ENCODE results near the gene PRKG2.

Gene PRKG2

DNA sequence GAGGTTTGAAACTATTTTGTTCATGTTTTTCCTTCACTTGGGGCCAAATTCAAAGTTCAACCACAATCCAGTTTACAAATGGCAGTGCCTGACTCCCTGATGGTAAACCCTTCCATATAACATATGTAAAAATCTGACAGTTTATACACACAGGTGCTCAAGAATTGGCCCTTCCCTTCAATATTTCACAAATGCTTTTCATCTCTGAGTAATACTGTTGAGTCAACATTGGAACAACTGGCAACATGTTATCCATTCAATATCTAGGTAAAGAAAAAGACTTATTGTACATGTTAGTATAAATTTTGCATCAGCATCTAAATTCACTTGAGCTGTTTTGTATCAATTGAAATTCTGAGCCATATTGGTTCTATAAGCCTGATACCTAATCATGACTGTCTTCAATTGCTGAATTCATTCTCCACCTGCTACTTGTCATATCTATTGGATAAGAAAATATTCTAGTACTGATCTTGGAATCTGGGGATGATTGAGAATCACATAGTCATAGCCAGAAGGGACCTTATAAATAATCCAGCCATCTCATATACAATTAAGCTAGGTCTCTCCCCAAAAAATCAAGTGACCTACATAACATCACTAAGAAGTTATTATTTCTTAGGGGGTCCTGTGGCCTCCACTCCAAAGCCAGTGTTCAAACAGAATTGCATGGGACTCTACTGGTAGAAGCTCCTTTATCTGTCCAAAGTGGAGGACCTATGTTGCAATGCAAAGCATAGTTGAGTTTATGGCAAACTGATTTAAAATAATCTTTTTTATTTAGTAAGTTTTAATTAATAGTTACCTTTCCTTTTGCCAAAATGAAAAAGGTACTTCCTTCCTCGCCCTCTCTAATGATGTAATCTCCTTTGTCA is 61.9 kb downstream of the PRKG2 start:
- no peak for DNase-seq

- DNase-seq = no peak
Measured at GRCh38 chr4:81149976-81150375, 65.0 kb downstream of the PRKG2 start.

- DNase-seq = no peak
Measured at GRCh38 chr4:81148576-81148975, 66.4 kb downstream of the PRKG2 start.

- DNase-seq = no peak
Measured at GRCh38 chr4:81146466-81146865, 68.6 kb downstream of the PRKG2 start.

GRCh38 chr4:81143183-81143582 is 71.8 kb downstream of the PRKG2 start:
- DNase-seq = no peak

GRCh38 chr4:81142744-81143143 is 72.3 kb downstream of the PRKG2 start:
- DNase-seq = no peak

DNA sequence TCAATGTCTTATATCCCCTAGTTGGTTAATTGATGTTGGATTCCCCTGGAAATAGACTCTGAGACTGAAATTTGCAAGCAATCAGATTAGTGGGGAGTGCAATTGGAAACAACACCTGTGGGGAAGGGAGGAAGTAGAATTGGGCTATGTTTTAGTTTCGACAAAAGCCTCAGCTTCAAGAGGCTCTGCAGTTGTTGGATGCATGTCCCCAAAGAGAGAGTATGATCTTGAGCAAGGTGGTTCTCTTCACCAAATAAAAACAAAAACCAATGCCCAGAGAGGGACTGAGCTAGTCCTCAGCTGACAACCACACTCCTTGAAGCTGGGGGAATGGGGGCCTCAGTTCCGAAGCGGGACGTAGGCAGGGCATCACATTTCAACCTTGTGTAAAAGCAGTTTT is 77.1 kb downstream of the PRKG2 start:
- DNase-seq = no peak

- DNase-seq = no peak
Measured at GRCh38 chr4:81137446-81137845, 77.6 kb downstream of the PRKG2 start.

GRCh38 chr4:81136161-81136905 is 78.7 kb downstream of the PRKG2 start:
- no peak for DNase-seq

GRCh38 chr4:81135501-81135900 is 79.5 kb downstream of the PRKG2 start:
- peak in 1 of 3 donors; percentile 3 for DNase-seq

DNA sequence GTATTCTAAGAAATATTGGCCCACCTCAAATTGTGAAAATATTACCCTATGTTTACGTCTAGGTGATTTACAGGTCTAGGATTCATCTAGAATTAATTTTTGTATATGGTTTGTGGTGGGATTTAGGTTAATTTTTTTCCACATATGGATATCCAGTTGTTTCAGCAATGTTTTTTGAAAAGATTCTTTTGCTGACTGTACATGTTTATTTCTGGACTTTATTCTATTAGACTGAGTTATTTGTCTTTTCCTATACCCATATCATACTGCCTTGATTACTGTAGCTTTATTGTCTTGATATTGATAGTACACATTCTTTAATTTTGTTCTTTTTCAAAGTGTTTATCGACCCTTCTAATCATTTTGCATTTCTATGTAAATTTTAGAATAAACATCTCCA is 83.5 kb downstream of the PRKG2 start:
- no peak for DNase-seq

DNA sequence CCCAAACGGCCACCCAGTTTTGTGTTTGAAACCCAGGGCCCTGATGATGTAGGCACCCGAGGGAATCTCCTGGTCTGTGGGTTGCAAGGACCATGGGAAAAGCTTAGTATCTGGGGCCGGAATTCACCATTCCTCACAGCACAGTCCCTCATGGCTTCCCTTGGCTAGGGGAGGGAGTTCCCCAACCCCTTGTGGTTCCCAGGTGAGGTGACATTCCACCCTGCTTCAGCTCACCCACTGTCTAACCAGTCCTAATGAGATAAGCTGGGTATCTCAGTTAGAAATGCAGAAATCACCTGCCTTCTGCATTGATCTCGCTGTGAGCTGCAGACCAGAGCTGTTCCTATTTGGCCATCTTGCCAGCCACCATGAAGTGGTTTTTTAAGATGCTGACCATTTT is 84.0 kb downstream of the PRKG2 start:
- no peak for DNase-seq

GRCh38 chr4:81130569-81130968 is 84.5 kb downstream of the PRKG2 start:
- no peak for DNase-seq

- peak; percentile 36 to 59 (median 43) for DNase-seq
Measured at GRCh38 chr4:81120055-81120454, 95.0 kb downstream of the PRKG2 start.

GRCh38 chr4:81118086-81118485 is 96.9 kb downstream of the PRKG2 start:
- no peak for DNase-seq

DNA sequence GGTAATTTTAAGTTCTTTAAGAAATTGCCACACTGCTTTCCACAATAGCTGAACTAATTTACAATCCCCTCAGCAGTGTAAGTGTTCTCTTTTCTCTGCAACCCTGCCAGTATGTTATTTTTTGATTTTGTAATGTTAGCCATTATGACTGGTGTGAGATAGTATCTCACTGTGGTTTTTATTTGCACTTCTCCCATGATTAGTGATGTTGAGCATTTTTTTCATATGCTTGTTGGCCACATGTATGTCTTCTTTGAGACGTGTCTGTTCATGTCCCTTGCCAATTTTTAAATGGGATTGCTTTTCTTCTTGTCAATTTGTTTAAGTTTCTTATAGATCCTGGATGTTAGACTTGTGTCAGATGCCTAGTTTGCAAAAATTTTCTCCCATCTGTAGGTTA is 98.5 kb downstream of the PRKG2 start:
- DNase-seq = no peak

GRCh38 chr4:81113024-81113423 is 102.0 kb downstream of the PRKG2 start:
- no peak for DNase-seq

GRCh38 chr4:81109356-81109755 is 105.7 kb downstream of the PRKG2 start:
- no peak for DNase-seq

- DNase-seq = no peak
Measured at GRCh38 chr4:81106150-81106549, 108.9 kb downstream of the PRKG2 start.

- DNase-seq = no peak
Measured at GRCh38 chr4:81102107-81102506, 112.9 kb downstream of the PRKG2 start.

DNA sequence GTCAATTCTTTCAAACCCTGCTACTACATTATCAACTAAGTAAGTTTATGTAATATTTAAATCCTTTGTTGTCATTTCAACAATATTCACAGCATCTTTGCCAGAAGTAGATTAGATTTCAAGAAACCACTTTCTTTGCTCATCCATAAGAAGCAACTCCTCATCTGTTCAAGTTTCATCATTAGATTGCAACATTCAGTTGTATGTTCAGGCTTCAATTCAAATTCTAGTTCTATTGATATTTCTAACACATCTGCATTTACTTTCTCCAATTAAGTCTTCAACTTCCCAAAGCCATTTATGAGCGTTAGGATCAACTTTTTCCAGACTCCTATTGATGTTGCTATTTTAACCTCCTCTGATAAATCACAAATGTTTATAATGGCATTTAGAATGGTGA is 118.5 kb downstream of the PRKG2 start:
- no peak for DNase-seq

DNA sequence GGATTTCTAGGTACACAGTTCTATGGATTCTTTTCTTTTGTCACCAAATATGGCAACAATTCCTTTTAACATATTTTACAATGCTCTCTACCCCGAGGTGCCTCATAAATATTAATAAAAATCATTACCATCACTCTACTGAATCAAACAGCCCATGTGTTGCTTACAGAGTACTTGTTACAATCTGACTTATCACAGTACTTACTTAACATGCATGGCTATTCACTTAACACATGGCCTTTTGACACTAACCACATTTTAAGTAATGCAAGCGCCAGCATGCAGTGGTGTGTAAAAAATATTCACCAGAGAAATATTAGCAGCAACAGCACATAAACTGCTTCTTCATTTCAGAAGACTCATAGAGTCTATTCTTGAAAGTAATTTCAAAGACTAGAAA is 119.6 kb downstream of the PRKG2 start:
- DNase-seq = no peak

GRCh38 chr4:81093720-81094401 is 121.2 kb downstream of the PRKG2 start:
- no peak for DNase-seq

- DNase-seq = no peak
Measured at GRCh38 chr4:81085979-81086378, 129.0 kb downstream of the PRKG2 start.

Measured in suppressor macrophage treated with lipopolysaccharide for 1 hour (primary cell).